H9 (cell line): ENCODE data around the gene OR6K2. TPM values are rescaled to one million over a fixed set of nuclear protein-coding genes. Genes with fewer than 3 reads are reported as not detected.

ENCODE experiments used
- DNase-seq: peaks from one replicate; pipeline ENCODE4 v3.0.0-alpha.2; 2017
- H2AFZ ChIP-seq: one replicate; pipeline ENCODE4 v1.6.1; 2013; ENCODE audit warnings: mild to moderate bottlenecking, low read length, control low read depth, moderate library complexity
- H2AK5ac ChIP-seq: 2 replicates; pipeline ENCODE4 v1.6.1; 2013; ENCODE audit warnings: low read length, control low read depth, mixed read lengths; ENCODE audit not compliant: insufficient read length
- H2BK120ac ChIP-seq: one replicate; pipeline ENCODE4 v1.6.1; 2013; ENCODE audit warnings: low read depth, mild to moderate bottlenecking, low read length, control low read depth, inconsistent platforms; ENCODE audit not compliant: poor library complexity, severe bottlenecking
- H2BK12ac ChIP-seq: 2 replicates; pipeline ENCODE4 v1.6.1; 2013; ENCODE audit warnings: low read length, control low read depth, mixed read lengths, low read depth; ENCODE audit not compliant: insufficient read length
- H2BK15ac ChIP-seq: 2 replicates; pipeline ENCODE4 v1.6.1; 2013; ENCODE audit warnings: low read depth, low read length, control low read depth
- H2BK20ac ChIP-seq: one replicate; pipeline ENCODE4 v1.6.1; 2013; ENCODE audit warnings: low read depth, mild to moderate bottlenecking, low read length, control low read depth, inconsistent platforms; ENCODE audit not compliant: poor library complexity, severe bottlenecking
- H2BK5ac ChIP-seq: 2 replicates; pipeline ENCODE4 v1.6.1; 2013; ENCODE audit warnings: low read length, control low read depth, mixed read lengths; ENCODE audit not compliant: insufficient read length
- H3K14ac ChIP-seq: 2 replicates; pipeline ENCODE4 v1.6.1; 2013; ENCODE audit warnings: low read length, control low read depth; ENCODE audit not compliant: insufficient read depth
- H3K18ac ChIP-seq: 2 replicates; pipeline ENCODE4 v1.6.1; 2013; ENCODE audit warnings: low read depth, mild to moderate bottlenecking, mixed read lengths, low read length, control low read depth; ENCODE audit not compliant: insufficient read length
- H3K23ac ChIP-seq: 2 replicates; pipeline ENCODE4 v1.6.1; 2013; ENCODE audit warnings: low read length, control low read depth, mixed read lengths, low read depth; ENCODE audit not compliant: insufficient read length
- H3K23me2 ChIP-seq: 2 replicates; pipeline ENCODE4 v1.6.1; 2013; ENCODE audit warnings: low read depth, mild to moderate bottlenecking, mixed read lengths, low read length, control low read depth; ENCODE audit not compliant: insufficient read length, poor library complexity, severe bottlenecking
- H3K27ac ChIP-seq: 2 replicates; pipeline ENCODE4 v1.5.1; 2013; ENCODE audit warnings: low read length, control low read depth, mixed read lengths, low read depth; ENCODE audit not compliant: insufficient read length
- H3K27me3 ChIP-seq: 2 replicates; pipeline ENCODE4 v1.6.1; 2013; ENCODE audit warnings: low read length, control low read depth, inconsistent platforms; ENCODE audit not compliant: insufficient read depth
- H3K4ac ChIP-seq: 2 replicates; pipeline ENCODE4 v1.6.1; 2013; ENCODE audit warnings: low read depth, mild to moderate bottlenecking, control low read depth, inconsistent platforms, low read length, moderate library complexity
- H3K4me1 ChIP-seq: 2 replicates; pipeline ENCODE4 v1.6.1; 2013; ENCODE audit warnings: low read length, control low read depth, inconsistent platforms; ENCODE audit not compliant: insufficient read depth
- H3K4me2 ChIP-seq: 2 replicates; pipeline ENCODE4 v1.6.1; 2013; ENCODE audit warnings: low read length, control low read depth, mixed read lengths; ENCODE audit not compliant: insufficient read length, insufficient read depth
- H3K56ac ChIP-seq: 2 replicates; pipeline ENCODE4 v1.6.1; 2013; ENCODE audit warnings: low read depth, mild to moderate bottlenecking, mixed read lengths, low read length, control low read depth; ENCODE audit not compliant: insufficient read length
- H3K79me1 ChIP-seq: 2 replicates; pipeline ENCODE4 v1.6.1; 2013; ENCODE audit warnings: low read depth, mild to moderate bottlenecking, moderate library complexity, low read length, control low read depth, inconsistent platforms; ENCODE audit not compliant: insufficient read depth, poor library complexity, severe bottlenecking
- H3K79me2 ChIP-seq: 2 replicates; pipeline ENCODE4 v1.6.1; 2013; ENCODE audit warnings: low read length, control low read depth, inconsistent platforms; ENCODE audit not compliant: insufficient read depth
- H3K9ac ChIP-seq: 2 replicates; pipeline ENCODE4 v1.6.1; 2013; ENCODE audit warnings: low read length, control low read depth, mixed read lengths; ENCODE audit not compliant: insufficient read length; ENCODE audit errors: extremely low read depth
- H3K9me3 ChIP-seq: one replicate; pipeline ENCODE4 v1.6.1; 2013; ENCODE audit warnings: low read depth, low read length, inconsistent platforms; ENCODE audit not compliant: control insufficient read depth
- H3T11ph ChIP-seq: one replicate; pipeline ENCODE4 v1.6.1; 2013; ENCODE audit warnings: mild to moderate bottlenecking, low read length, control low read depth, inconsistent platforms
- H4K20me1 ChIP-seq: one replicate; pipeline ENCODE4 v1.6.1; 2013; ENCODE audit not compliant: control insufficient read depth, insufficient read length, insufficient read depth
- H4K5ac ChIP-seq: 2 replicates; pipeline ENCODE4 v1.6.1; 2013; ENCODE audit warnings: low read depth, mild to moderate bottlenecking, mixed read lengths, low read length, control low read depth; ENCODE audit not compliant: insufficient read length
- H4K8ac ChIP-seq: replicated peaks from 2 replicates; pipeline ENCODE4 v1.6.1; 2013; ENCODE audit warnings: low read length, control low read depth, mixed read lengths, low read depth; ENCODE audit not compliant: insufficient read length
- H4K91ac ChIP-seq: 2 replicates; pipeline ENCODE4 v1.6.1; 2013; ENCODE audit warnings: low read depth, mild to moderate bottlenecking, moderate library complexity, mixed read lengths, low read length, control low read depth; ENCODE audit not compliant: insufficient read length
- H3K27ac Mint-ChIP-seq, 3 experiments: 2 replicates in 2 of 3; 3 replicates in 1 of 3; pipeline ENCODE4 v1.8.0; 2020 to 2021; ENCODE audit warnings: mixed read lengths in 3 of 3, mild to moderate bottlenecking in 1 of 3, moderate library complexity in 1 of 3
- H3K27me3 Mint-ChIP-seq: 2 replicates; pipeline ENCODE4 v1.8.0; 2021; ENCODE audit warnings: low read depth, mild to moderate bottlenecking, moderate library complexity, mixed read lengths
- H3K36me3 Mint-ChIP-seq, 3 experiments: 2 replicates in 2 of 3; 3 replicates in 1 of 3; pipeline ENCODE4 v1.8.0; 2020 to 2021; ENCODE audit warnings: low read depth in 3 of 3, mixed read lengths in 3 of 3; ENCODE audit not compliant: insufficient read depth in 1 of 3
- H3K4me1 Mint-ChIP-seq, 2 experiments: 2 replicates each; pipeline ENCODE4 v1.8.0; 2020; ENCODE audit warnings: mixed read lengths in 2 of 2
- H3K4me3 Mint-ChIP-seq, 2 experiments: 2 replicates in 1 of 2; 3 replicates in 1 of 2; pipeline ENCODE4 v1.8.0; 2020 to 2021; ENCODE audit warnings: mild to moderate bottlenecking in 2 of 2, mixed read lengths in 2 of 2, moderate library complexity in 1 of 2
- H3K9me3 Mint-ChIP-seq, 2 experiments: 2 replicates in 1 of 2; 3 replicates in 1 of 2; pipeline ENCODE4 v1.8.0; 2020; ENCODE audit warnings: mild to moderate bottlenecking in 2 of 2, mixed read lengths in 2 of 2, moderate library complexity in 1 of 2
- WGBS: extraction: QIAGEN DNeasy Blood & Tissue Kit; methylation state at CpG from one replicate; pipeline ENCODE4 v1.1.7; 2013; ENCODE audit warnings: missing lambda C conversion rate, low lambda C conversion rate, mixed read lengths; ENCODE audit not compliant: insufficient read length; ENCODE audit errors: extremely low coverage; 5-methylcytosine and 5-hydroxymethylcytosine counted together
- total RNA-seq: library from RNA; stranded (reverse); gene quantifications from 2 replicates; pipeline ENCODE4 v1.2.1, GENCODE V29; 2021
- TF ChIP-seq, protein P1 (sequence below): fragments of 200-600 bp; sonication (generic); conservative IDR thresholded peaks from 3 replicates; pipeline ENCODE4 v1.8.0; 2021; ENCODE audit warnings: antibody characterized with exemption, mild to moderate bottlenecking

Gene OR6K2
- total RNA-seq, 1 experiment from 2014 or later = not detected

DNA sequence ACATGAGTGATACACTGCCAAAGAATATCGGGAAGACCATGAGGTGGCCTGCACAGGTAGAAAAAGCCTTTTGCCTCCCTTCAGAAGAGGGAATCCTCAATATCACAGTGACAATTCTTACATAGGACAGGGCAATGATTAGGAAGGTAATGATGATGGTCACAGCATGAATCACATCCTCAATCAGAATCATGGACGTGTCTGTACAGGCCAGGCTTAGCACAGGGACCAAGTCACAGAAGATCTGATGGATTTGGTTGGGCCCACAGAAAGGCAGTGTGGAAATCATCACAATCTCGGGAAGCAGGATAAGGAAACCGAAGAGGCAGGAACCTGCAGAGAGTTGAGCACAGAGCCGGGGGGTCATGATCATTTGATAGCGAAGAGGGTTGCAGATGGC is 16.9 kb upstream of the OR6K2 start:
- no peak overlapping the region for H2AK5ac ChIP-seq
- no peaks in the 10 kb centered on the region for H3K4me1 Mint-ChIP-seq

More for the DNA sequence above, 16.9 kb upstream of the OR6K2 start:
- no peak overlapping the region for H3T11ph ChIP-seq
- H3K27me3 ChIP-seq = no peaks in the 10 kb centered on the region
- Mint-ChIP-seq H3K27ac (no peak overlapping the region), H3K9me3 (no peaks in the 10 kb centered on the region), H3K36me3 (no peaks in the 10 kb centered on the region), H3K27me3 (no peaks in the 10 kb centered on the region; the same call in 1 of the 2 replicates), H3K4me3 (no peak overlapping the region)
- H2BK5ac ChIP-seq = no peak overlapping the region
- H3K14ac ChIP-seq = no peak overlapping the region
- no peak overlapping the region for H3K27ac ChIP-seq
- no peak overlapping the region for H4K5ac ChIP-seq
- WGBS = no CpG with 5 or more reads among the region's 6 CpGs
- DNase-seq = no peak
- no peak overlapping the region for H3K23ac ChIP-seq
- no peak overlapping the region for H3K4me2 ChIP-seq
- H3K4me1 ChIP-seq = no peaks in the 10 kb centered on the region
- H3K79me2 ChIP-seq = no peaks in the 10 kb centered on the region
- H2BK20ac ChIP-seq = no peak overlapping the region
- H3K9me3 ChIP-seq = no peaks in the 10 kb centered on the region
- H2BK15ac ChIP-seq = no peak overlapping the region
- TF ChIP-seq, protein P1, sequence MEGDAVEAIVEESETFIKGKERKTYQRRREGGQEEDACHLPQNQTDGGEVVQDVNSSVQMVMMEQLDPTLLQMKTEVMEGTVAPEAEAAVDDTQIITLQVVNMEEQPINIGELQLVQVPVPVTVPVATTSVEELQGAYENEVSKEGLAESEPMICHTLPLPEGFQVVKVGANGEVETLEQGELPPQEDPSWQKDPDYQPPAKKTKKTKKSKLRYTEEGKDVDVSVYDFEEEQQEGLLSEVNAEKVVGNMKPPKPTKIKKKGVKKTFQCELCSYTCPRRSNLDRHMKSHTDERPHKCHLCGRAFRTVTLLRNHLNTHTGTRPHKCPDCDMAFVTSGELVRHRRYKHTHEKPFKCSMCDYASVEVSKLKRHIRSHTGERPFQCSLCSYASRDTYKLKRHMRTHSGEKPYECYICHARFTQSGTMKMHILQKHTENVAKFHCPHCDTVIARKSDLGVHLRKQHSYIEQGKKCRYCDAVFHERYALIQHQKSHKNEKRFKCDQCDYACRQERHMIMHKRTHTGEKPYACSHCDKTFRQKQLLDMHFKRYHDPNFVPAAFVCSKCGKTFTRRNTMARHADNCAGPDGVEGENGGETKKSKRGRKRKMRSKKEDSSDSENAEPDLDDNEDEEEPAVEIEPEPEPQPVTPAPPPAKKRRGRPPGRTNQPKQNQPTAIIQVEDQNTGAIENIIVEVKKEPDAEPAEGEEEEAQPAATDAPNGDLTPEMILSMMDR = no peak
- H3K18ac ChIP-seq = no peak overlapping the region
- H4K20me1 ChIP-seq = no peaks in the 10 kb centered on the region
- H3K9ac ChIP-seq = no peak overlapping the region
- no peak overlapping the region for H2BK12ac ChIP-seq
- no peak overlapping the region for H2AFZ ChIP-seq
- no peak overlapping the region for H3K56ac ChIP-seq
- H2BK120ac ChIP-seq = no peak overlapping the region
- H4K91ac ChIP-seq = no peak overlapping the region
- H3K79me1 ChIP-seq = no peaks in the 10 kb centered on the region
- no peaks in the 10 kb centered on the region for H3K23me2 ChIP-seq
- no peak overlapping the region for H3K4ac ChIP-seq
- H4K8ac ChIP-seq = no peak overlapping the region
